Heart right ventricle (tissue), 16 donors: ENCODE results near the gene ECHDC1. TPM values are rescaled to one million over a fixed set of nuclear protein-coding genes. Genes with fewer than 3 reads are reported as not detected.

Experiments used
- ATAC-seq, 8 donors: fragments of 200-7000 bp; cut with Tn5 transposase; one replicate each; pipeline ENCODE4 v1.9.1; 2020; ENCODE audit warnings: mild to moderate bottlenecking in 8 of 8, moderate library complexity in 8 of 8, moderate number of reproducible peaks in 1 of 8
- DNase-seq, 2 donors: peaks; one replicate each; pipeline ENCODE4 v3.0.0-alpha.2; 2020
- H3K27ac ChIP-seq, 10 donors: fragments of 200-600 bp; sonication (generic) in 2 of 10; one replicate each; pipeline versions ENCODE4 v1.5.0 to v1.8.0; 2020 to 2022; ENCODE audit warnings: mild to moderate bottlenecking in 3 of 10
- H3K27me3 ChIP-seq, 7 donors: fragments of 200-600 bp; one replicate each; pipeline ENCODE4 v1.8.0; 2021 to 2022; ENCODE audit warnings: mild to moderate bottlenecking in 2 of 7
- H3K36me3 ChIP-seq, 9 donors: fragments of 200-600 bp; sonication (generic) in 1 of 9; one replicate each; pipeline versions ENCODE4 v1.5.0 to v1.8.0; 2020 to 2022; ENCODE audit warnings: mild to moderate bottlenecking in 2 of 9
- H3K4me1 ChIP-seq, 9 donors: fragments of 200-600 bp; sonication (generic) in 1 of 9; one replicate each; pipeline versions ENCODE4 v1.5.0 to v1.8.0; 2020 to 2022; ENCODE audit warnings: mild to moderate bottlenecking in 4 of 9
- H3K4me3 ChIP-seq, 10 donors: fragments of 200-600 bp; sonication (generic) in 2 of 10; one replicate each; pipeline versions ENCODE4 v1.5.0 to v1.8.0; 2020 to 2022; ENCODE audit warnings: mild to moderate bottlenecking in 7 of 10, moderate library complexity in 2 of 10
- H3K9me3 ChIP-seq, 11 donors: fragments of 200-600 bp in 10 of 11; sonication (generic) in 2 of 11; one replicate each; pipeline versions ENCODE4 v1.5.0 to v1.8.0; 2013 to 2022; ENCODE audit warnings: mild to moderate bottlenecking in 2 of 11, control low read depth in 1 of 11, moderate library complexity in 1 of 11
- WGBS, 2 donors: extraction: QIAGEN DNeasy Blood & Tissue Kit; methylation state at CpG; one replicate each; pipeline ENCODE4 v1.1.7; 2013; ENCODE audit warnings: inconsistent platforms in 1 of 2; 5-methylcytosine and 5-hydroxymethylcytosine counted together
- intact Hi-C, 10 donors: fragments of 100-400 bp; cut with DNase I; formaldehyde crosslinking; loops; one replicate each; pipeline versions ENCODE4 v1.11.1 to v1.14.2; 2022
- polyA plus RNA-seq, 2 donors: library from polyadenylated mRNA; stranded (reverse); fragments of 200-250 nt; gene quantifications; one replicate each; pipeline ENCODE4 v1.2.3, GENCODE V29; 2013
- total RNA-seq, 10 donors: library from RNA; stranded (reverse); fragmentation: NEBNext Ultra II Directional in 3 of 10; extraction: Animal tissue kit (Norgen Biotek cat#: 25700) in 3 of 10; gene quantifications; one replicate each; pipeline versions ENCODE4 v1.2.1 to v1.2.4, GENCODE V29; 2021 to 2023
- TF ChIP-seq, protein P1 (sequence below), 9 donors: fragments of 200-600 bp; sonication (generic) in 2 of 9; IDR thresholded peaks; one replicate each; pipeline versions ENCODE4 v1.5.0 to v1.8.0; 2021 to 2022; ENCODE audit warnings: antibody characterized with exemption in 9 of 9, mild to moderate bottlenecking in 5 of 9, moderate library complexity in 1 of 9
- donor health status: Arrhythmogenic right ventricular cardiomyopathy.
- donor health status: ischemic (EF 13 %, LVEDD 7.1; RV severe dilation, severe dysfunction).
- donor health status: healthy with polysubstance abuse.
- donor health status: DM: no; HTN: yes; CAD: no.
- donor health status: DM: no; HTN: no; CAD: no.
- donor health status: ischemic (EF 25% LVEDD 6.9; RV normal size, moderate dysfunction).
- donor health status: ischemic (EF 25% LVEDD 5.7; RV mildly dilated, moderate dysfunction).
- donor health status: healthy.
- donor health status: DM: yes; HTN: yes; CAD: no.
- donor health status: Ischemic cardiomyopathy.
- donor health status: ischemic (EF 35%, LVEDD 5.7; RV mildly dilated, moderate dysfunction).
- donor health status: nonischemic (EF 11% LVEDD 7.7; RV severe dilation, severe dysfunction).
- donor health status: DM: yes; HTN: yes; CAD: no.
- donor health status: PGD.
- donor health status: ischemic (EF 29% LVEDD 5.4; RV normal size, mild dysfunction).
- donor health status: nonischemic (EF 23%, LVEDD 6.1; RV moderate dilation, normal function).

Gene ECHDC1
- total and polyA plus RNA-seq, 12 donors = 19.5 to 45.3 (median 37.1) TPM

- Histone ChIP-seq H3K27me3 (no peaks in the 10 kb centered on the region), H3K9me3 (no peaks in the 10 kb centered on the region), H3K4me3 (no peak overlapping the region), H3K36me3 (no peaks in the 10 kb centered on the region), H3K4me1 (peaks cover 0 to 97% (median 81%) of the 10 kb centered on the region in 9 donors), H3K27ac (no peak overlapping the region)
- intact Hi-C loops = no loop called here
- TF ChIP-seq, protein P1, sequence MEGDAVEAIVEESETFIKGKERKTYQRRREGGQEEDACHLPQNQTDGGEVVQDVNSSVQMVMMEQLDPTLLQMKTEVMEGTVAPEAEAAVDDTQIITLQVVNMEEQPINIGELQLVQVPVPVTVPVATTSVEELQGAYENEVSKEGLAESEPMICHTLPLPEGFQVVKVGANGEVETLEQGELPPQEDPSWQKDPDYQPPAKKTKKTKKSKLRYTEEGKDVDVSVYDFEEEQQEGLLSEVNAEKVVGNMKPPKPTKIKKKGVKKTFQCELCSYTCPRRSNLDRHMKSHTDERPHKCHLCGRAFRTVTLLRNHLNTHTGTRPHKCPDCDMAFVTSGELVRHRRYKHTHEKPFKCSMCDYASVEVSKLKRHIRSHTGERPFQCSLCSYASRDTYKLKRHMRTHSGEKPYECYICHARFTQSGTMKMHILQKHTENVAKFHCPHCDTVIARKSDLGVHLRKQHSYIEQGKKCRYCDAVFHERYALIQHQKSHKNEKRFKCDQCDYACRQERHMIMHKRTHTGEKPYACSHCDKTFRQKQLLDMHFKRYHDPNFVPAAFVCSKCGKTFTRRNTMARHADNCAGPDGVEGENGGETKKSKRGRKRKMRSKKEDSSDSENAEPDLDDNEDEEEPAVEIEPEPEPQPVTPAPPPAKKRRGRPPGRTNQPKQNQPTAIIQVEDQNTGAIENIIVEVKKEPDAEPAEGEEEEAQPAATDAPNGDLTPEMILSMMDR (IDR thresholded peaks at IDR 0.05) = no peak
- WGBS, 2 donors = 93% methylated on average over 3 of the region's 3 CpGs
- DNase-seq (no peak), ATAC-seq (no peak)
Measured at GRCh38 chr6:127272576-127272975, 70.8 kb downstream of the ECHDC1 start.

DNA sequence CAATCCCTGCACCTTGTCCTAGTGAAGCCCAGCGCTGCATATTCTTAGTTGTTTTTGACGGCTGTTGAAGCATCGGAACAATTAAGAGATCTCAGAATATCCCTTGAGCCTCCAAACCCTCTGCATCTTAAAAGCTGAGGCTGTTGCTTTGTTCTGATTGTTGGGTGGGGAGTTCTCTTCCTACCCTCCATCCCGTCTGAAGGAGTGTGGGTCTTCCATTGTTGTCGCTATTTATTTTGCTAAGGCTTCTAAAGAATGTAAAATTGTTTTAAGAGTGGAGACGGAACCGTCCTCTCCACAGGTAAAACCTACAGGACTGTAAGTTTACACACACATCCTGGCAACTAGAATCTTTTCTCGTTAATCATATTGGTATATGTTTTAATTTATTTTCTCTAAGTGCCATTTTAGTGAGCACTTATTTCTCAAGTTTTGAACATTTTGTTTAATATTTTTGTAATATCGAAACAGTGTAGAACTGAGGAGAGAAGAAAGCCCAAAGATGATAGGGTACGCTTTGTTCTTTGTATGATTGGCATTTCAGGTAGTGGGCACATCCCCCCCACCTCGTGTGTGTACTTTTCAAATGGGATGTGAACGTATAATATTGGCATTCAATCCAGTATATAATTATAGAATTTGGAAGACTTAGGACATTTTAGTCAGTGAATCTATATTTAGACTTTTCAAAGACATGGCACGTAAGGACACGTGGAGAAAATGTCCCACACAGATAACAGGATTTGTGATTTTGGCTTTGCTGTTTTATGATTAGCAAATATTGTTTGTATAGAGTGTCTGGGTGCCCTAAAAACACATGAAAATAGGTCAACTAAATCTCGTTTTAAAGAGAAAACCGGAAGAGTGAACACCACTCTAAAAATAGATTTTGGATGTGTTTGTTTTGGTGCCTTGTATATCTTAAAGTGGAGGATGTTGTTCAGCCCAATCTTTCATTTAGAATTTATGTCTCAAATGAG lies 75.5 kb downstream of the ECHDC1 start:
- peaks cover 0 to 61% (median 51%) of the 10 kb centered on the region in 9 donors for H3K4me1 ChIP-seq
- no peak for DNase-seq

DNA sequence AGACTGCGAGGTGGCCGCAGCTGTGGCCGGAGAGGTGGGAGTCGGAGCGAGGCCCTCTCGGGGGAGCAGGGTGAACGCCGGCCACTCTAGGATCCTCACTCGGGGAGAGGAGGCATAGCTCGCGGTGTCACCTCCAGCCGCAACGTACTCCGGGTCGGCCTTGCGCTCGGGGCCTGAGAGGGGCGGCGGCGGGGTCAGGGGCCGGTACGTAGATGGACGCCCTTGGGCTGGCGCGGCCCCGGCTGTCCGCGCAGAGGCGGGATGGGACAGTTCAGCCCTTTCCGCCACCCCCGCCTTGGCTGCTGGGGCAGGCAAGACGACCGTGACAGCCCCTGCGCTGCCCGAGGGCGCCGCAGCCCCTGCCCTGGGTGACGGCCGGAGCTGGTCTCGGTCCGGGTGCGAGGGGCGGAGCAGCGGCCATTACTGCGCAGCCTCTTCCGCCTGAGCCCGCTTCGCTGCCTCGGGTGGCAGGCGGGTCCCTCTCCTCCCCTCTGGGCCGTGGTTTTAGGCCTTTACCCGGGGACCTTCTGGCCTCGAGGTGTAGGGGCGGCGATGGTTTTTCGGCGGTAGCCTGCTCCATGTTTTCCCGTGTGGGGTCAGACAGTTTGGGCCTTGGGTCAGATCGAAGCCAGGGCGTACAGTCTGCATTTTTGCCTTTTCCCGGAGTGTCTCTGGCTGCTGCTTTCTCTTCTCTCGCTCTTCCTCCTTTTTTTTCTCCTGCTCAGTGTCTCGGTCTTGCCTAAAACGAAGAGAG lies 76.3 kb downstream of the ECHDC1 start:
- peak overlapping the region; percentile 74 to 97 (median 86) for H3K4me3 ChIP-seq
- ATAC-seq (peak; percentile 79 to 93 (median 84)), DNase-seq (peak in 1 of 2 donors; percentile 64)
- no peaks in the 10 kb centered on the region for H3K9me3 ChIP-seq
- WGBS, 2 donors = 0 to 1% methylated on average over 54 to 64 of the region's 64 CpGs
- peaks cover 0 to 52% (median 42%) of the 10 kb centered on the region in 9 donors for H3K4me1 ChIP-seq
- no peaks in the 10 kb centered on the region for H3K27me3 ChIP-seq
- peak overlapping the region; percentile 95 to 100 (median 99) for H3K27ac ChIP-seq
- TF ChIP-seq, protein P1 (IDR thresholded peaks at IDR 0.05) = no peak
- H3K36me3 ChIP-seq = no peaks in the 10 kb centered on the region
- intact Hi-C loops = loop anchor here in 3 of 10 donors (5.0 to 10.0 kb wide), 3 partner anchors 72 to 1232 kb away; no protein-coding TSS in a partner anchor

More for the DNA sequence above, 75.5 kb downstream of the ECHDC1 start:
- no peaks in the 10 kb centered on the region for H3K27me3 ChIP-seq
- 1 to 2% methylated on average over 16 of the region's 16 CpGs for WGBS, 2 donors
- TF ChIP-seq, protein P1 (IDR thresholded peaks at IDR 0.05) = no peak
- H3K27ac ChIP-seq = peak overlapping the region; percentile 95 to 100 (median 99)
- ATAC-seq = no peak
- no peaks in the 10 kb centered on the region for H3K36me3 ChIP-seq
- H3K4me3 ChIP-seq = peak overlapping the region; percentile 74 to 97 (median 86)
- intact Hi-C loops = loop anchor here in 3 of 10 donors (5.0 to 10.0 kb wide), 3 partner anchors 73 to 1233 kb away; no protein-coding TSS in a partner anchor
- H3K9me3 ChIP-seq = no peaks in the 10 kb centered on the region
